Breast epithelium (tissue), 4 donors: ENCODE data around the gene REG4. TPM values are rescaled to one million over a fixed set of nuclear protein-coding genes. Genes with fewer than 3 reads are reported as not detected.
"Not testable (repeated sequence)": the region's sequence is repeated elsewhere in the genome, so short reads cannot be mapped to it uniquely, and the experiment has no call there.

Source experiments
- DNase-seq, 2 donors: peaks; one replicate each; pipeline ENCODE4 v3.0.0-alpha.2; 2019; ENCODE audit warnings: low spot score in 2 of 2
- H3K27ac ChIP-seq, 2 donors: fragments of 200-600 bp; sonication (generic) in 1 of 2; one replicate each; pipeline ENCODE4 v1.5.1; 2016 to 2019; ENCODE audit warnings: mild to moderate bottlenecking in 1 of 2
- H3K27me3 ChIP-seq, 2 donors: fragments of 200-600 bp; sonication (generic) in 1 of 2; one replicate each; pipeline versions ENCODE4 v1.5.1 to v1.6.0; 2017 to 2019; ENCODE audit warnings: control low read depth in 1 of 2, mild to moderate bottlenecking in 1 of 2
- H3K36me3 ChIP-seq: fragments of 200-600 bp; one replicate; pipeline ENCODE4 v1.5.1; 2019
- H3K4me1 ChIP-seq, 2 donors: fragments of 200-600 bp; sonication (generic); one replicate each; pipeline ENCODE4 v1.5.1; 2016 to 2019; ENCODE audit warnings: control low read depth in 1 of 2
- H3K4me3 ChIP-seq, 3 donors: fragments of 200-600 bp; sonication (generic); 1 replicate in 2 of 3; 2 replicates in 1 of 3; pipeline ENCODE4 v1.5.1; 2016 to 2019; ENCODE audit warnings: mild to moderate bottlenecking in 3 of 3, moderate library complexity in 2 of 3
- H3K9me3 ChIP-seq, 2 donors: fragments of 200-600 bp; sonication (generic) in 1 of 2; one replicate each; pipeline ENCODE4 v1.5.1; 2016 to 2019; ENCODE audit warnings: control low read depth in 1 of 2
- CTCF ChIP-seq, 3 donors: fragments of 450-650 bp; IDR thresholded peaks; one replicate each; pipeline ENCODE4 v1.5.1; 2016 to 2017; ENCODE audit warnings: antibody characterized with exemption in 3 of 3, mild to moderate bottlenecking in 3 of 3, moderate library complexity in 3 of 3
- POLR2A ChIP-seq: fragments of 450-650 bp; IDR thresholded peaks from one replicate; pipeline ENCODE4 v1.6.1; 2016; ENCODE audit warnings: antibody characterized with exemption, mild to moderate bottlenecking, moderate library complexity
- POLR2AphosphoS5 ChIP-seq, 3 donors: sonication (generic); formaldehyde crosslinking; IDR thresholded peaks; one replicate each; pipeline ENCODE4 v1.6.1; 2017; ENCODE audit warnings: antibody characterized with exemption in 3 of 3
- intact Hi-C: fragments of 100-400 bp; cut with DNase I; formaldehyde crosslinking; loops from one replicate; pipeline ENCODE4 v1.15.1; 2023; ENCODE audit warnings: low total_unique reads
- total RNA-seq, 3 donors: library from RNA; depleted of rRNA; stranded (reverse); fragments of >200 nt; gene quantifications; one replicate each; pipeline ENCODE4 v1.1.0, GENCODE V29; 2016

Gene REG4
- total RNA-seq, 3 donors from 2014 or later: not detected

GRCh38 chr1:119794876-119795240 is 16.4 kb downstream of the REG4 start:
- H3K4me3 ChIP-seq: no peak overlapping the region
- no peak for TF ChIP-seq POLR2A
- TF ChIP-seq POLR2AphosphoS5 (IDR thresholded peaks at IDR 0.05): no peak
- TF ChIP-seq CTCF (IDR thresholded peaks at IDR 0.05): no peak
- DNase-seq: no peak
- no peaks in the 10 kb centered on the region for H3K36me3 ChIP-seq
- H3K27me3 ChIP-seq: no peaks in the 10 kb centered on the region
- H3K9me3 ChIP-seq: no peaks in the 10 kb centered on the region
- no peaks in the 10 kb centered on the region for H3K4me1 ChIP-seq
- intact Hi-C loops: no loop called here
- H3K27ac ChIP-seq: no peak overlapping the region

GRCh38 chr1:119794230-119794875 is 16.9 kb downstream of the REG4 start:
- H3K36me3 ChIP-seq: no peaks in the 10 kb centered on the region
- no peaks in the 10 kb centered on the region for H3K4me1 ChIP-seq
- no peak overlapping the region for H3K4me3 ChIP-seq
- no peak for DNase-seq
- no peaks in the 10 kb centered on the region for H3K27me3 ChIP-seq
- intact Hi-C loops: no loop called here
- H3K9me3 ChIP-seq: no peaks in the 10 kb centered on the region
- H3K27ac ChIP-seq: no peak overlapping the region
- TF ChIP-seq POLR2A (no peak), POLR2AphosphoS5 (IDR thresholded peaks at IDR 0.05) (no peak), CTCF (IDR thresholded peaks at IDR 0.05) (no peak)

GRCh38 chr1:119791377-119791776 is 19.9 kb downstream of the REG4 start:
- intact Hi-C loops: no loop called here
- Histone ChIP-seq H3K9me3 (no peaks in the 10 kb centered on the region), H3K27me3 (no peaks in the 10 kb centered on the region), H3K4me1 (no peaks in the 10 kb centered on the region), H3K4me3 (no peak overlapping the region), H3K36me3 (no peaks in the 10 kb centered on the region), H3K27ac (no peak overlapping the region)
- TF ChIP-seq POLR2A: no peak
- TF ChIP-seq POLR2AphosphoS5 (IDR thresholded peaks at IDR 0.05): no peak
- no peak for TF ChIP-seq CTCF (IDR thresholded peaks at IDR 0.05)
- no peak for DNase-seq

- Histone ChIP-seq H3K27me3 (no peaks in the 10 kb centered on the region), H3K36me3 (no peaks in the 10 kb centered on the region), H3K9me3 (no peaks in the 10 kb centered on the region), H3K4me3 (no peak overlapping the region), H3K4me1 (no peaks in the 10 kb centered on the region), H3K27ac (no peak overlapping the region)
- intact Hi-C loops: no loop called here
- TF ChIP-seq POLR2AphosphoS5 (IDR thresholded peaks at IDR 0.05): no peak
- TF ChIP-seq CTCF (IDR thresholded peaks at IDR 0.05): no peak
- TF ChIP-seq POLR2A: no peak
- DNase-seq: no peak
Measured at GRCh38 chr1:119790451-119791198, 20.6 kb downstream of the REG4 start.

GRCh38 chr1:119787776-119788175 is 23.5 kb downstream of the REG4 start:
- Histone ChIP-seq H3K27ac (no peak overlapping the region), H3K27me3 (no peaks in the 10 kb centered on the region), H3K9me3 (no peaks in the 10 kb centered on the region), H3K4me1 (no peaks in the 10 kb centered on the region), H3K36me3 (no peaks in the 10 kb centered on the region), H3K4me3 (no peak overlapping the region)
- intact Hi-C loops: no loop called here
- TF ChIP-seq POLR2AphosphoS5 (IDR thresholded peaks at IDR 0.05) (no peak), POLR2A (no peak), CTCF (IDR thresholded peaks at IDR 0.05) (no peak)
- DNase-seq: no peak

- intact Hi-C loops, H3K4me1 ChIP-seq, H3K27me3 ChIP-seq: not testable (repeated sequence)
Measured at GRCh38 chr1:119786473-119787050, 24.7 kb downstream of the REG4 start.

GRCh38 chr1:119786046-119786445 is 25.2 kb downstream of the REG4 start:
- H3K27me3 ChIP-seq, H3K9me3 ChIP-seq, H3K36me3 ChIP-seq, H3K4me1 ChIP-seq, intact Hi-C loops, DNase-seq, H3K4me3 ChIP-seq: not testable (repeated sequence)
- H3K27ac ChIP-seq: peak overlapping the region in 1 of 2 donors; percentile 22

More at GRCh38 chr1:119786473-119787050, 24.7 kb downstream of the REG4 start:
- not testable (repeated sequence) for H3K9me3 ChIP-seq, DNase-seq, H3K27ac ChIP-seq, H3K4me3 ChIP-seq, H3K36me3 ChIP-seq
